Testis (tissue), 2 donors: ENCODE measurements around the gene SEMA3C.

ENCODE experiments used
- CTCF ChIP-seq, 3 experiments: fragments of 450-650 bp in 2 of 3; fragments of 200-600 bp in 1 of 3; sonication (generic) in 1 of 3; IDR thresholded peaks; one replicate each; pipeline ENCODE4 v1.5.1; 2016 to 2019; ENCODE audit warnings: antibody characterized with exemption in 3 of 3, mild to moderate bottlenecking in 2 of 3, moderate library complexity in 1 of 3
- POLR2A ChIP-seq: fragments of 450-650 bp; IDR thresholded peaks from one replicate; pipeline ENCODE4 v1.6.1; 2017; ENCODE audit warnings: antibody characterized with exemption, mild to moderate bottlenecking, moderate library complexity

- TF ChIP-seq CTCF (IDR thresholded peaks at IDR 0.05), result no peak
- no peak for TF ChIP-seq POLR2A
These were observed 193.7 kb downstream of the SEMA3C start for GRCh38 chr7:80725181-80725611.
